HG03558 (cell line): ENCODE measurements around the gene KRTAP27-1.

Experiments used
- ATAC-seq: cut with Tn5 transposase; IDR thresholded peaks from one replicate; pipeline ENCODE4 v1.9.1; 2021; ENCODE audit warnings: moderate number of reproducible peaks; ENCODE audit not compliant: unreplicated experiment; ENCODE audit errors: extremely low read depth

The KRTAP27-1 gene

GRCh38 chr21:30305136-30305535, 32.4 kb downstream of the KRTAP27-1 start:
- no peak for ATAC-seq

GRCh38 chr21:30289215-30289614, 48.3 kb downstream of the KRTAP27-1 start, which contains the start of gene KRTAP25-1:
TSS of gene KRTAP25-1 (minus strand) at chr21:30289514. CDS start at chr21:30289490, 24 bp downstream.
- no peak for ATAC-seq
